ENCODE data around the gene ADAT1.

Gene ADAT1

DNA sequence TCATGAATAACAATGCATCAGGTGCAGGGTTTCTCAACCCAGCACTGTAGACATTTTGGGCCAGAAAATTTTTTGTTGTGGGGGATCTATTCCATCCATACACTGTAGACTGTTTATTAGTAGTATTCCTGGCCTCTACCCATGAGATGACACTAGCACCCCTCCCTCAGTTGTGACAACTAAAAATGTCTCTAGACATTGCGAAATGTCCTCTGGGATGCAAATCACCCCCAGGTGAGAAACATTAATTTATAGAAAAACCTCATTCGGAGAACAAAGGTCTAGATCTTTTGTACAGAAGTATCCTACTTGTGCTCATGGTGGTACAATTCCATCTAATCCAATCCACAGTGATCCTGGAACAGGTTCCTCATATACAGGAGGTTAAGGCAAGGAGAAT, 4.3 kb downstream of the ADAT1 start:
- no peak for DNase-seq

DNA sequence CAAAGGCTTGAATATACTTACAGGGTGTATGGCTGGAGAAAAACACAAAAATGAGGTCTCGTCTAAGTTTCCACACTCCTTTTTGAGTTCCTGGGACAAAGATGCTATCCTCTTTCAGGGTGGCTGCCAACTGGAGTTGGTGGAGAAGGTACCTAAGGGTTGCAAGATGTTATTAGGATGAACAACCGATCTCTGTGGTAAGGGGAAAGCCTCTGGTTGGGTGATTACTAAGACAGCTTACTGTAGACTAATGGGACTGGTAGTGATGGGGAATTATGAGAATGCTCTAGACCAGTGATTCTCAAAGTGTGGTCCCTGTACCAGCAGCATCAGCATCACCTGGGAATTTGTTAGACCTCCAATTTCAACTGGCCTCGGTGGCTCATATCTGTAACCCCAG, 6.0 kb downstream of the ADAT1 start:
- DNase-seq, result no peak

DNA sequence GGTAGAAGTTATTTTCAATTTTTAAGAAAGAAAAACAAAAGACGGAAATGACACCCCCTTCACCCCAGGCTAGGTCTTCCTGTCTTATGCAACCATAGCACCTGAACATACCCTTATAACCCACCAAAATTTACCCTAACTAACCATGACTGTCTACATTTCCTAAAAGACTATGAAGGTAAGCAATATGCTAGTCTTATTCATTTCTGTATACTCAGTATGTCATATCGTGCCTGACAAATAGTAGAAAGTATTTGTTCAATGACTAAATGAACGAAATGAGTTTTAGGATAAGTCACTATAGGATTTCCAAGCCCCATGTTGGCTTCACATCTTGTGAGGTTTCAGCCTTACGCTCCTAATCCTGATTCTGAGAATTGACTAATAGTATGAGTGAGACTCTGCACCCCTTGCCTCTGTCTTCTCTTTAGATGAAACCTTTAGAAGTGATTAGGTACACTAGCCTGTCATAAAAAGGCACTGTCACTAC, 6.5 kb downstream of the ADAT1 start:
- no peak for DNase-seq

DNA sequence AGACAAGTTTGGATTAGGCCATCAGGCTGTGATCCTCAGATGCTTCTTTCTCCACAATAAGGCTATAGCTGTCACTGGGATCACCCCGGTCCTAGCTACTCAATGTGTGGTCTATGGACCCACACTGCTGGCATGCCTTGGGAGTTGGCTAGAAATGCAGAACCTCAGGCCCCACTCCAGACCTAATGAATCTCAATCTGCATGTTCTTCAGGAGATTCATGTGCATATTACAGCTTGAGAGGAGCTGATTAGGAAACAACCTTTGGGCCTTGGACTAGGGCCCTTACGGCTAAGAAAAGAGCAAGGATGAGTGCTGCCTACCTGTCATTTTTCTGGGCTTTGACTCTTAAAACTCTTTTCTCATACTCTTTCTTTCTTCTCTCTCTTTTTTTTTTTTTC, 7.5 kb downstream of the ADAT1 start:
- DNase-seq, result no peak

DNA sequence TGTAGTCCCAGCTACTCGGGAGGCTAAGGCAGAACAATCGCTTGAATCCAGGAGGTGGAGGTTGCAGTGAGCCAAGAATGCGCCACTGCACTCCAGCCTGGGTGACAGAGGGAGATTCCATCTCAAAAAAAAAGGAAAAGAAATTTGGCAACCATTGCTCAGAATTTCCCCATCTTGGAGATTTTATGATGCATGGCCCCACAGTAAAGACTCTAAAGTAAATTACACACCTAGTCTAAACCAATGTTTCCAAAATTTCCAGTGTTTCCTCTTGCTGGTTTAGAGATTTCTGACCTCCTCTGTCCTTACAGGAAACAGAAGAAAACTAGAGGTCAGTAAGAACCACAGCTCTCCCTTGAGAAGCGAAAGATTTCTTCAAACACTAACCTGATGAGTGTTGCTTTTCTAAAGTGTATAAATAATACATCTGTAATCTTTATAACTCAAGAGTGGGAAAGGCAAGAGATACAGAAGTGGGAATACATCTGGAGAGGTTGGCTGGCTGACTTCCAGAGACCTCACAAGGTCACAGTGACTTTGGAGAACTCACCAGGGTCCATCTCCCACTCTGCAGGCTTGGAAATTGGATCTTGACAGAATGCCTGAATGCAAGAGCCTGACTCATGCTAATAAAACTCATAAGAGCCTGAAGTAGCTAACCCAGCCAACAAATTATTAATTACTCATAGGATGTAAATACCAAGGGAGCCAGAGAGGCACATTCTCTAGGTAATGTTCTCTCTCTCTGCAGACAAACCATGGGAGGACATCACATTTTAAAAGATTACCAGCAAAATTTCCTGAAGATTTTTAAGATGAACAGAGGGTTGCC, 8.8 kb downstream of the ADAT1 start:
- DNase-seq, result peak; percentile 64

DNA sequence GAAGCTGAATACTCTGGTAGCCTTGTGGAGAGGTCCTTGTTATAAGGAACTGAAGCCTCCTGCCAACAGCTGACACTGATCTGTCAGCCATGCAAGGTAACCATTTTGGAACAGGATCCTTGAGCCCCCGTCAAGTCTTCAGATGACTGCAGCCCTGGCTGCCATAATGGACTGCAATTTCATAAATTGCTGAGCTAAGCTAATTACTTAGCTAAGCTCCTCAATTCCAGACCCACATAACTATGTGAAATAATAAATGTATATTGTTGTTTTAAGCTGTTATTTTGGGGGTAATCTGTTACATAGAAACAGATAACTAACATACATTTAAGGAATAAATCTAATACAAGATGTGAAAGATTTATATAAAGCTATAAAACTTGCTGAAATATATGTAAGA, 16.6 kb downstream of the ADAT1 start:
- no peak for DNase-seq

DNA sequence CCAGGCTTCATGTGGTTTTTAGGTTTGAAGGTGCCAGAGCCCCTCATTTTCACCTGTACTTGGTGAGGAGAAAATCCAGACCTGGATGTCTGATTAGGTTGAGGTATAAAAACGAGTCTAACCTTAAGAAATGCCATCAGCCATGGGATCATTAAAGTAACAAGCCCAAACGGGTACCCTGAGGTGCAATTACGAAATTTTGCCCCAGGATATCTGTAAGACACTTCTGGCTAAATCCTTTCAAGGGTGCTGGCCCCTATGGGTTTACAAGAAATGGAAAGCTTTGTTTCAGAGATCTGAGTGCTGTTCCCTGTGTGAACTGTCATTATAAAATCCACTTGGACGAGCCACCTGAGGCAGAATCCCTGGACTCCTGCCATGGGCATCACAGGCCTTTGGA, 19.8 kb downstream of the ADAT1 start:
- DNase-seq, result no peak

DNA sequence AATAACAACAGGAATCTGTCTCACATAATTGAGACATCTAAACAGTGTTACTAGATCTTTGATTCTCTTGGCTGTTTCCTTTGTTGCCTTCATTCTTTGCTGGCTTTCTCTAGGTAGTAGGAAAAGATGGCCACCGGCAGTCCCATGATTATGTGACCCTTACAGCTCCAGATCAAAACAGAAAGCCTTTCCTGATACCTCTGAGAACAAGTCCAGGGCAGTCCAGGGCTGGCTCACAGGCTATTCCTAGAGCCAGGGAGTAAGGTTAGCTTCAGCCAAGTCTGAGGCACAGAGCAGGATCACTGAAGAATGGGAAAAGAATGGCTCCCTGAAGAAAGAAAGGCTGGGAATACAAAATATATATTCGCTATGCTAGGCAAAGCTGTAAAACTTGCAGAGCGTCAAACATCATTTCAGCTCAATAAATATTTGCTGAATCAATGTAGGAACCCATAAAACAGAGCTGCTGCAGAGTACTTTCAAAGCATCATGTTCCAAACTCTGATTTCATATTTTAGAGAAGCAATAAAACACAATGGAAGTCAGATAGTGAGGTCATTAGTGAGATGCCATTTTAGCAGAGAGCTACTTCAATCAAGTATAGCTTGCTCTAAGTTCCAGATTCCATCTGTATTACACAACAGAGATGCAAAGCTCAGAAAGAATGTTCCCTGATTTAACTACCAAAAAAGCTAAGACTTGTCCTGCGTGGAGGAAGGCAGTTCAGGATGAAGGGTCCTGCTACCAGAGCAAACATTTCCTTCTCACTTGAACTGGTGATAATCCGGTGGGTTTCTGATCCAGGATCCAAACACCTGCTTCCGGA, 23.4 kb downstream of the ADAT1 start:
- no peak for DNase-seq

DNA sequence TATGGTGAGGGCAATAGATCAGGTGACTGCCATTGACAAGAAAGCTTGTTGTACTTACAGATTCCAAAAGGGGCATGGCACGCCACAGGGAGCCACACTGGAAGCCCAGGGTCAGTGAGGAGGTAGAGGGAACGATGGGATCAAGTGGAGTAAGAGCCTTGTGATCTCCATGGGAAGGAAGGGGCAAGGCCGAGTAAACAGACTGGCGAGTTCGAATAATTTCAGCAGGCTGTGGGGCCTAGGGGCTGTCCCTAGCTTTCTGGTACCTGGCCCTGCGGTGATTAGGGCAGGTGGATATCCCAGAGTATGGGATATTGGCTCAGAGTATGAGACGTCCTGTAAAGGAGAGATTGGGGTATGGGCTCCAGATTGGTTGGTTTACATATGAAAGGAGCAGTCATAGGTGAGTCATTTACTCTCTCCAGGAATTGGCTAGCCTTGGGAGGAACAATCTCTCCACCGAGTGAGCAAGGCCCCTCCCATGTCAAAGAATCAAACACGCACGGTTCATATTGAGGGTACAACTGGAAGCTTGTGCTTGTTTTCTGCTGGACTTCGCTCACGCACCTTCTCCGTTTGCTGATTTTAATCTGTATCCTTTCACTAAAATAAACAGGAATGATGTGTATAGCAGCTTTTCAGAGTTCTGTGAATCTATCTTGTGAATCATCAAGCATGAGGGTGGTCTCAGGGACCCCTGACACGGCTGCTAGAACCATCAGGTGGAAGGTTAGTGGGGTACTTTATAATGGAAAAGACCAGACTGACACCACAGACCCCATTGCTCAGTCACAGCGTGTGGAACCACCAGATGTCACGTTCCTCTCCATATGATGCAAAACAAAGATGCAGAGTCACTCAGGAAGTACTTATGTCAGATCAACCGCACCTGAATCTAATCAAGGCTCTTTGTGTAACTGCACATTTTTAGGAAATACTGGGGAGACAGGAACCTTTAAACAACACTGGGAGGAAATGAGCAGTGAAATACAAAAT, 29.0 kb downstream of the ADAT1 start:
- DNase-seq, result peak; percentile 80

DNA sequence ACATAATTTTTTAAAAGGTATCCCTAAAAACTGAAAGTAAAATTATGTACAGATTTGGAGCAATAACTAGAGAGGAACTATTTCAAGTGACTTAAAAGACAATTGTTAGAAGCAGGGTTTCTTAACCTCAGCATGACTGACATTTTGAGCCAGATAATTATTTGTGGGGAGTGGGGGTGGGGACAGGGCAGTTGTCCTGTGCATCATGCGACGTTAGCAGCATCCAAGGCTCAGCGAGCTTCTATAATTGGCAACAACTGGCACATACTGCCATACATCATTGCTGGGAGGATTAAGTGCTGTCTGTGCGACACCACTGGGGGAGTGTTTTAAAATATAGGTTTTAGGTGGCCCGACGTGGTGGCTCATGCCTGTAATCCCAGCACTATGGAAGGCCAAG, 29.8 kb downstream of the ADAT1 start:
- no peak for DNase-seq

DNA sequence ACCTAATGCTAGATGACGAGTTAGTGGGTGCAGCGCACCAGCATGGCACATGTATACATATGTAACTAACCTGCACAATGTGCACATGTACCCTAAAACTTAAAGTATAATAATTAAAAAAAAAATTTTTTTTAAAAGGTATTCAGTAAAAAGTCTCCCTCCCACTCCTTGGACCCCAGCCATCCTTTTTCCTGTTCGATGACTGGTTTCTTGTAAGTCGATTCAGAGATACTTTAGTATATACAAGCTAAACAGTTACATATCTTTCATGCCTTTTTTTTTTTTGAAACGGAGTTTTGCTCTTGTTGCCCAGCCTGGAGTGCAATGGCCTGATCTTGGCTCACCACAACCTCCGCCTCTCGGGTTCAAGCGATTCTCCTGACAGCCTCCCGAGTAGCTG, 31.2 kb downstream of the ADAT1 start:
- DNase-seq, result peak; percentile 22

DNA sequence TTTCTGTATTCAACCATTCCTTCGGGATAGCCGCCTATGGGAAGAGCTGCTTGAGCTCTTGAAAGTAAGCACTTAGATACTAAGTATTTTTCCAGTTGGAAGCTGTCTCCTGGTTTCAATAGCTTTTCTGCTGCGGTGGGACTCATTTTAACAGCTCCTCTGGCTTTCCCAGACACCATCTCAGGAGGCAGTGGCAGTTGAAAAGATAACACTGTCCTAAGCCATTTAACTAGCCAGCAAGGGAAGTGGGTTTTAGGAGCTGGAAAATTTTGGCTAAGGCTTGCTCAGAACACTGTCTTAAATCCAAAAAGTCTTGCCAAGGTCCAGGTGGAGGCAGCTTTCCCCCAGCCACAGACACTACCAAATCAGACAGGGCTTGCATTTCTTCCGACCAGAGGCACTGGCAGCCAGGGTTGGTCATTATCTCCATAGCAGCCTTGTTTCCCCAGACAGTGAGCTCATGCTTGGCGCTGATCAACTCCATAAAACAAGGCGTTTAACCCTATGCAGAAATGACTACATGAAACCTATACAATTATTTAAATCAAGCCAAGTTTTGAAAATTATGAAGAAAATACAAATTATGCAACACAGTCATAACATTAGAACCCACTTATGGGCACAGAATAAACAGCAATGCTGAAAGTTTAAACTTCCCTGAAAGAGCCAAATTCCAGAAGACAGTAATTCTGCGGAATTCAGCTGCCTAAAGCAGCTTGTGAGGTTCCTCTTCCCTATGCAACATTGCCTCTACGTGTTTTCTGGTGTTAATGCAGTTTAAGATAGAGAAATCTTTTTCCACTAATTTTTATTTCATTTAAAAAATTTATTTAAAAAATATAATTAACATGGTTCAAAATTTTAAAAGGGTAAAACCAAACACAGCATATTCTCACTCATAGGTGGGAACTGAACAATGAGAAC, 31.9 kb downstream of the ADAT1 start:
- DNase-seq, result peak; percentile 73

DNA sequence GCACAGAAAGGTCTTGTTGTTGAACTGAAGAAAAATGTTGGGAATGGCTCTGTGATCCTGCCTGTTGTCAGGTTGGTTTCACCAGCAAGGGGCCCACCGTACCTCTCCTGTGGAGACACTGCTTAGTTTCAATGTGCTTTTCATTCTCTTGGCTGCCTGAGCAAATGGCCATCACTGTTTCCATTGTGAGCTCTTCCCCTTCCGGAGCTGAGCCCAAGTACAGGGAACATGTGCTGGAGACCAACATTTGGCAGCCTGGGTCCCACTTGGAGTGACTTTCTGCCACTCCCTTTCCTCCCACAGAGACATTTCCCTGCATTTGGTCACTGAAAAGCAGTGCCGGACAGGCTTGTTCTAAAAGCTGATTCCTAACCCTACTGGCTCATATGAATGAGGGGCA, 33.8 kb downstream of the ADAT1 start:
- no peak for DNase-seq

DNA sequence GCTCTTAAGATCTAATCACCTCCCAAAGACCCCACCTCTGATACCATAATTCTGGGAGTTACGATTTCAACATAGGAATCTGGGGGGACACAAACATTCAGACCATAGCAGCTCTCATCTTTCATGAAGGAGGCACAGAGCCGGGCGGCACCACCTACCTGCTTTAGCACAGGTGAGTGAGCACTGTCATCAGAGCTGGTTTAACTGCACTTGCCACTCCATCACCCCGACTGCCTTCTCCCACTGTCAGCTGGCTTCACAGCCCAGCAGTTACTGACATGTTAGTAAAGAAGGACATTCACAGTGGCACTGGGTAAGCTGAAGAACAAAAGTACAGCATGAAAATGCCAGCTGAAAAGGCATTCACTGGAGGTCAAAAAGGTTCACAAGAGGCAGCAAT, 34.4 kb downstream of the ADAT1 start:
- no peak for DNase-seq

DNA sequence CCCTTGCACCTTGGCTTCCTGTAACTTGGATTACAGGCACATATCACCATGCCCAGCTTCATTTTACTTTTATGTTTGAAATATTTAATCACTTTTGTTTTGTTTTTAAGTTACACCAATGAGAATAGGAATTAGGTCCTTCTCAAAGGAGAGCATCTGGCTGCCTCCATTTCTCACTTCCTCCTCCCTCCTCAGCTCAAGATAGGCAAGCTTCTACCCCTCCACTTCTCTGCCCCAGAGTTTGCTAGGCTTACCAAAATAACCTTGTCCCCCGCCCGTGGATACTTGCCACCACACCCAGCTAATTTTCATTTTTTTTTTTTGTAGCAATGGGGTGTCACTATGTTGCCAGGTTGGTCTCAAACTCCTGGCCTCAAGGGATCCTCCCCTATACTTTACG, 39.0 kb downstream of the ADAT1 start:
- DNase-seq, result no peak

DNA sequence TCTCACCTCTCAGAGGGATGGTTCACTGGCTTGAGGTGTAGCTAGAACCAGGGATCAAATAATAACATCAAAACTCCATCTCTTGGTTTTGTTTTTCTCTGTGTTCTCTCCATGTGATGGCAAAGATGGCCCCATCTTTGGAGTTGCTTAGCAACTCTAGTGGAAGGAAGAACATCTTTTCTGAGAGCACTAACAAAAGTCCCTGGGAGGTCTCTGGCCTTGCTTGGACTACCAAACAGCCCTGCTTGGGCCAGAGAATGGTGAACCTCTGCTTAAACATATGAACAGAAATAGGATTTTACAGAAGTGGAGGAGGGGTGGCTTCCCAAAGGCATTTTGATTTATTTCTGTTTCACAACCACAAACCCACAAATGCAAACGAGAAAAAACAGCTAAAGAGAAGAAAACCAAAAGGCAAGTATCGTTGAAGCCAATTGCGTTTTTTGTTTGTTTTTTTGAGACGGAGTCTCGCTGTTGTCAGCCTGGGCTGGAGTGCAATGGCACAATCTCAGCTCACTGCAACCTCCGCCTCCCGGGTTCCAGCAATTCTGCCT, 43.7 kb downstream of the ADAT1 start:
- no peak for DNase-seq

DNA sequence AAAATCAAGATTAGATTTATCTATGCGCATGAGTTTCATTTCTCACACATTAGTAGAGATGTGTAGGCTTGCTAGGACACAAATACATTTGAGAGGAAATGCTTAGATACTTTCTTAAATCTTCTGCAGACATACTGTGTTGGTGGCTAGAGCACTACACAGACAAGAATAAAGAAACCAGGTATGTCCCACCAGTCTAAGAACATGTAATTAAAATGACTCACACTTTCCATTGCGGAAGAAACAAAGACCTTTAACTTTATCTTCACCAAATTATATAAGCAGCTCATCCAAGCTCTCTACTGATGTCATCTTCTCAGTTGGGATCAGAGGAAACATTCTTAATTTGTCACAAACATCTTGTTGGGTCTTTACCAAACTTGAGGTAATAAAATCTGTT, 44.4 kb downstream of the ADAT1 start:
- DNase-seq, result no peak

DNA sequence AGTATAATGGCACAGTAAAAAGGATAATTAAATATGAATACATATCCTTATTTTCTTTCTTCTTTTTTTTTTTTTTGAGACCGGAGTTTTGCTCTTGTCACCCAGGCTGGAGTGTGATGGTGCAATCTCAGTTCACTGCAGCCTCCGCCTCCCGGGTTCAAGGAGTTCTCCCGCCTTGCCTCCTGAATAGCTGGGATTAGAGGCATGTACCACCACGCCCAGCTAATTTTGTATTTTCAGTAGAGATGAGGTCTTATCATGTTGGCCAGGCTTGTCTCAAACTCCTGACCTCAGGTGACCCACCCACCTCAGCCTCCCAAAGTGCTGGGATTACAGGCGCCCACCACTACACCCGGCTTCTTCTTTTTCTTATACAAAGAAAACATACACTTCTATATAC, 44.9 kb downstream of the ADAT1 start:
- no peak for DNase-seq

DNA sequence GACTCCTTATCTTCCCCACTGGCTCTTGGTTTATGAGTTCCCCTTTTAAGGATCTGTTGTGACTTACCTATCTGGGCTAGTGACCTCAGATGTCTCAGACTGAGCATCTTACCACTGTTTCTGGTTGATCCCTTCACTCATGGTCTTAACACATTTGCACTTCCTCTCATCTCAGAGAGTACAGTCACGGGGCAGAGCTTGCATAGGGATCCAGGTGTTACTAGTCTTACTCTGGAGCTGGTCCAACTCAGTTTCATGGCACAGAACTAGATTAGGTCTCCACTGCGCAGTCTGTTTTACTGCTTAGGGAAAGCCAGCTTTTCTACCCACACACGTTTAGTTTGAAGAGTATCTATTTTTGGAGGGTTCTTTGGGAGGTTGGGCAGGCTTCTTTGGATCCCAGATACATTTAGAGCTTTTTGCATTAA, 46.7 kb downstream of the ADAT1 start:
- DNase-seq, result no peak

DNA sequence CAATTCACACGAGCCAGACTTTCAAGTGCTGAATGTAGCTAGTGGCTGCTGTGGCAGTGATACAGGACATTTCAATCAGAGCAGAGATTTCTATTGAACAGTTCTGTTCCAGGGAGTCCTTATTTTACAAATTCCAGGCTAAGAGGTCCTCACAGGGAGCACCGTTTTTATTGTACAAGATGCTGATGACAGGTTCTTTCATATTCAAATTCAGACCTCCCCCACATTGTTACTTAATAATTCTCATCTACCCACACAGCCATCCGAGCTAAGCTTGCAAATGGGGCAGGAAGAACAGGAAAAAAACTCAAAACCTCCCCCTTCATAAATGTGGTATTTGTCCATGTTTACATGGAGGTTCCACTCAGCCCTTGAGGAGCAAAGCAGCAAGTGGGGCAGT, 47.1 kb downstream of the ADAT1 start:
- no peak for DNase-seq

DNA sequence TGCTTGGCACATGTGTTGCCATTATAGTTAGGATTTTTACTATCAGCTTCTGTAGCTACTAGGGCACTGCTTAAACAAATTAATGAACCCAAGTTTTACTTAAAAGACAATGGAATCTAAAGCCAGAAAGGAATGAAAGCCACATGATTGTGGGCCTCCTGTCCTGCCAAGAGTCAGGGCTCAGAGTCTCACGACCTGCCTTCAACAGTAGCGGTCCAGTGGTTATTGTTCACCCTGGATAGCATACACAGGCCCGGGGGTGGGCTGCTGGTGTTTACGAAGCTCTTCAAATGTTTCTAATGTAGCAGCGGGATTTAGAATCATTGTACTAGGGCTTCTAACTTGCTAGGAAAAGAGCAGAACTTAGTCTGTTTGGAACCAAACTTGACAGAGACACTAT, 49.1 kb downstream of the ADAT1 start:
- no peak for DNase-seq
